Epithelial cell of esophagus (primary cell): ENCODE measurements around the gene CYFIP1.
A peak's percentile ranks its signal among the peaks of the same experiment; 100 is the strongest.

Source experiments
- DNase-seq: peaks from one replicate; pipeline ENCODE4 v3.0.0; 2010; ENCODE audit warnings: low read depth
- H3K4me3 ChIP-seq: 2 replicates; pipeline ENCODE4 v1.5.1; 2011; ENCODE audit warnings: mild to moderate bottlenecking, low read length, control low read depth
- CTCF ChIP-seq: IDR thresholded peaks from 2 replicates; pipeline ENCODE4 v1.5.1; 2011; ENCODE audit warnings: low read depth, mild to moderate bottlenecking, low read length, control low read depth, inconsistent platforms; ENCODE audit not compliant: insufficient read depth; ENCODE audit errors: missing control alignments

Gene CYFIP1

GRCh38 chr15:22892333-22892732 lies 87.8 kb downstream of the CYFIP1 start:
- H3K4me3 ChIP-seq: no peak overlapping the region
- TF ChIP-seq CTCF: no peak
- no peak for DNase-seq

- no peak for TF ChIP-seq CTCF
- H3K4me3 ChIP-seq: no peak overlapping the region
- DNase-seq: no peak
Observed at GRCh38 chr15:22891426-22892210, 88.5 kb downstream of the CYFIP1 start.

- no peak for DNase-seq
- TF ChIP-seq CTCF: no peak
- no peak overlapping the region for H3K4me3 ChIP-seq
Observed at GRCh38 chr15:22890296-22890695, 89.9 kb downstream of the CYFIP1 start.

- no peak for DNase-seq
- TF ChIP-seq CTCF: no peak
- no peak overlapping the region for H3K4me3 ChIP-seq
Observed at GRCh38 chr15:22889146-22889818, 90.9 kb downstream of the CYFIP1 start.

- TF ChIP-seq CTCF: no peak
- DNase-seq: peak; percentile 90
- no peak overlapping the region for H3K4me3 ChIP-seq
Observed at GRCh38 chr15:22888120-22888859, 91.9 kb downstream of the CYFIP1 start.

- H3K4me3 ChIP-seq: no peak overlapping the region
- peak; percentile 62 for DNase-seq
- TF ChIP-seq CTCF: no peak
Observed at GRCh38 chr15:22887157-22887951, 92.8 kb downstream of the CYFIP1 start.
